Stomach smooth muscle (tissue), 2 donors: ENCODE measurements around the gene ZNF878.

Experiments used
- H3K27ac ChIP-seq: one replicate; pipeline ENCODE4 v1.7.0; 2013; ENCODE audit warnings: mild to moderate bottlenecking, low read length, inconsistent platforms
- H3K27me3 ChIP-seq, 2 donors: one replicate each; pipeline ENCODE4 v1.7.0; 2013; ENCODE audit warnings: low read length in 2 of 2; ENCODE audit not compliant: insufficient read depth in 2 of 2, control insufficient read depth in 1 of 2
- H3K36me3 ChIP-seq, 2 donors: one replicate each; pipeline ENCODE4 v1.7.0; 2013; ENCODE audit warnings: low read length in 2 of 2; ENCODE audit not compliant: control insufficient read depth in 2 of 2, insufficient read depth in 2 of 2
- H3K4me1 ChIP-seq: one replicate; pipeline ENCODE4 v1.7.0; 2013; ENCODE audit warnings: low read length; ENCODE audit not compliant: control insufficient read depth, insufficient read depth
- H3K4me3 ChIP-seq, 2 donors: one replicate each; pipeline ENCODE4 v1.7.0; 2013; ENCODE audit warnings: low read length in 2 of 2
- H3K9ac ChIP-seq, 2 donors: one replicate each; pipeline ENCODE4 v1.7.0; 2013; ENCODE audit warnings: low read length in 2 of 2, mild to moderate bottlenecking in 1 of 2
- H3K9me3 ChIP-seq, 2 donors: one replicate each; pipeline ENCODE4 v1.7.0; 2013; ENCODE audit warnings: low read length in 2 of 2; ENCODE audit not compliant: control insufficient read depth in 2 of 2
- donor health status: healthy.
- donor health status: Pancreatic carcinoma.

The ZNF878 gene

GRCh38 chr19:12034620-12035019 is 18.1 kb downstream of the ZNF878 start:
- Histone ChIP-seq H3K27ac (no peak overlapping the region), H3K36me3 (no peaks in the 10 kb centered on the region), H3K9me3 (no peaks in the 10 kb centered on the region), H3K9ac (peak overlapping the region; percentile 96 to 97), H3K4me3 (peak overlapping the region; percentile 69 to 93), H3K27me3 (no peaks in the 10 kb centered on the region), H3K4me1 (peaks cover 16% of the 10 kb centered on the region)

GRCh38 chr19:12034198-12034597 is 18.6 kb downstream of the ZNF878 start:
- H3K4me3 ChIP-seq = peak overlapping the region; percentile 69 to 93
- H3K27me3 ChIP-seq = no peaks in the 10 kb centered on the region
- H3K9ac ChIP-seq = peak overlapping the region; percentile 96 to 97
- no peaks in the 10 kb centered on the region for H3K9me3 ChIP-seq
- H3K36me3 ChIP-seq = no peaks in the 10 kb centered on the region
- H3K27ac ChIP-seq = no peak overlapping the region
- H3K4me1 ChIP-seq = peaks cover 16% of the 10 kb centered on the region

- Histone ChIP-seq H3K9ac (no peak overlapping the region), H3K4me1 (no peaks in the 10 kb centered on the region), H3K9me3 (peaks cover 20 to 23% of the 10 kb centered on the region in 2 donors), H3K27me3 (no peaks in the 10 kb centered on the region), H3K36me3 (peaks cover 33% of the 10 kb centered on the region in 2 donors), H3K27ac (no peak overlapping the region), H3K4me3 (no peak overlapping the region)
These were observed 37.0 kb downstream of the ZNF878 start for GRCh38 chr19:12015753-12016116.

GRCh38 chr19:12015015-12015752 is 37.6 kb downstream of the ZNF878 start:
- Histone ChIP-seq H3K9ac (no peak overlapping the region), H3K36me3 (peaks cover 33% of the 10 kb centered on the region in 2 donors), H3K9me3 (peaks cover 20 to 23% of the 10 kb centered on the region in 2 donors), H3K4me3 (no peak overlapping the region), H3K27ac (no peak overlapping the region), H3K27me3 (no peaks in the 10 kb centered on the region), H3K4me1 (no peaks in the 10 kb centered on the region)

- H3K4me1 ChIP-seq = no peaks in the 10 kb centered on the region
- H3K27ac ChIP-seq = no peak overlapping the region
- H3K9me3 ChIP-seq = no peaks in the 10 kb centered on the region
These were observed 52.4 kb downstream of the ZNF878 start for GRCh38 chr19:12000152-12000981.

GRCh38 chr19:11995174-11995573 is 57.6 kb downstream of the ZNF878 start:
- Histone ChIP-seq H3K9ac (no peak overlapping the region), H3K36me3 (no peaks in the 10 kb centered on the region), H3K9me3 (no peaks in the 10 kb centered on the region), H3K27ac (no peak overlapping the region), H3K4me3 (no peak overlapping the region), H3K4me1 (no peaks in the 10 kb centered on the region), H3K27me3 (no peaks in the 10 kb centered on the region)

More at GRCh38 chr19:12000152-12000981, 52.4 kb downstream of the ZNF878 start:
- no peak overlapping the region for H3K9ac ChIP-seq
- H3K36me3 ChIP-seq = peaks cover 0 to 3% of the 10 kb centered on the region in 2 donors
- no peak overlapping the region for H3K4me3 ChIP-seq
- no peaks in the 10 kb centered on the region for H3K27me3 ChIP-seq
